T-helper 2 cell treated with Interferon-gamma antibody and Interleukin-4, amounts not matched to agents 5 μg/mL and 100 μg/mL, for 36 hours (primary cell): ENCODE results near the gene TPSG1.

Experiments
- DNase-seq: peaks from one replicate; pipeline ENCODE4 v3.0.0; 2021; ENCODE audit warnings: low spot score
- H3K27ac Mint-ChIP-seq: one replicate; pipeline ENCODE4 v1.8.0; 2021; ENCODE audit warnings: mild to moderate bottlenecking, mixed read lengths
- H3K27me3 Mint-ChIP-seq: one replicate; pipeline ENCODE4 v1.8.0; 2021; ENCODE audit warnings: low read depth, mixed read lengths
- H3K36me3 Mint-ChIP-seq: one replicate; pipeline ENCODE4 v1.8.0; 2021; ENCODE audit warnings: low read depth, mixed read lengths
- H3K4me1 Mint-ChIP-seq: one replicate; pipeline ENCODE4 v1.8.0; 2021; ENCODE audit warnings: low read depth, mixed read lengths
- H3K4me3 Mint-ChIP-seq: one replicate; pipeline ENCODE4 v1.8.0; 2022; ENCODE audit warnings: mild to moderate bottlenecking, moderate library complexity, mixed read lengths
- H3K9me3 Mint-ChIP-seq: one replicate; pipeline ENCODE4 v1.8.0; 2021; ENCODE audit warnings: mixed read lengths

Gene TPSG1

GRCh38 chr16:1218930-1219611, 6.0 kb downstream of the TPSG1 start:
- no peaks in the 10 kb centered on the region for H3K27me3 Mint-ChIP-seq
- no peaks in the 10 kb centered on the region for H3K36me3 Mint-ChIP-seq
- no peak overlapping the region for H3K4me3 Mint-ChIP-seq

GRCh38 chr16:1218061-1218929, 6.8 kb downstream of the TPSG1 start:
- Mint-ChIP-seq H3K27me3 (no peaks in the 10 kb centered on the region), H3K4me3 (no peak overlapping the region), H3K9me3 (no peaks in the 10 kb centered on the region), H3K27ac (no peak overlapping the region), H3K4me1 (no peaks in the 10 kb centered on the region), H3K36me3 (no peaks in the 10 kb centered on the region)
- DNase-seq = no peak

More at GRCh38 chr16:1218930-1219611, 6.0 kb downstream of the TPSG1 start:
- no peaks in the 10 kb centered on the region for H3K4me1 Mint-ChIP-seq
- DNase-seq = no peak
- H3K9me3 Mint-ChIP-seq = no peaks in the 10 kb centered on the region
- H3K27ac Mint-ChIP-seq = no peak overlapping the region

DNA sequence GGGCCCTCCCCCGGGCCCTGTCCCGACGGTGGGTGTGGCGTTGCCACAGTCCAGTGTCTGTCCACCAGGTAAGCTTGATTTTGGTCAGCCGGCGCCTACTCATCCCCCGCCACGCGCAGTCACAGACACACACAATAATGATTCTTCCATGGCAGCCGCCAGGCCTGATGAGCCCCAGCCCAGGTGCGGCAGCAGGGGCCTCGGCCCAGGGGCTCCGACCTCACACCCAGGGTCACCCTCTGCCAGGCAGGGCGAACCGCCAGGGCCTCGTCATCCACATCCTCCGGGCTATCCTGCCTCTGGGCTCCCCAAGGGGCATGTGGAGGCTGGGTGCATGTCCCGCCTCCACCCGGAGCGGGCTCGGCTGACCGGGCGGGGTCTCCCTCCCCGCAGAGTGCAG, 7.5 kb downstream of the TPSG1 start:
- no peaks in the 10 kb centered on the region for H3K27me3 Mint-ChIP-seq
- no peak overlapping the region for H3K27ac Mint-ChIP-seq
- H3K4me3 Mint-ChIP-seq = no peak overlapping the region
- H3K36me3 Mint-ChIP-seq = no peaks in the 10 kb centered on the region
- no peak for DNase-seq
- no peaks in the 10 kb centered on the region for H3K9me3 Mint-ChIP-seq
- no peaks in the 10 kb centered on the region for H3K4me1 Mint-ChIP-seq

DNA sequence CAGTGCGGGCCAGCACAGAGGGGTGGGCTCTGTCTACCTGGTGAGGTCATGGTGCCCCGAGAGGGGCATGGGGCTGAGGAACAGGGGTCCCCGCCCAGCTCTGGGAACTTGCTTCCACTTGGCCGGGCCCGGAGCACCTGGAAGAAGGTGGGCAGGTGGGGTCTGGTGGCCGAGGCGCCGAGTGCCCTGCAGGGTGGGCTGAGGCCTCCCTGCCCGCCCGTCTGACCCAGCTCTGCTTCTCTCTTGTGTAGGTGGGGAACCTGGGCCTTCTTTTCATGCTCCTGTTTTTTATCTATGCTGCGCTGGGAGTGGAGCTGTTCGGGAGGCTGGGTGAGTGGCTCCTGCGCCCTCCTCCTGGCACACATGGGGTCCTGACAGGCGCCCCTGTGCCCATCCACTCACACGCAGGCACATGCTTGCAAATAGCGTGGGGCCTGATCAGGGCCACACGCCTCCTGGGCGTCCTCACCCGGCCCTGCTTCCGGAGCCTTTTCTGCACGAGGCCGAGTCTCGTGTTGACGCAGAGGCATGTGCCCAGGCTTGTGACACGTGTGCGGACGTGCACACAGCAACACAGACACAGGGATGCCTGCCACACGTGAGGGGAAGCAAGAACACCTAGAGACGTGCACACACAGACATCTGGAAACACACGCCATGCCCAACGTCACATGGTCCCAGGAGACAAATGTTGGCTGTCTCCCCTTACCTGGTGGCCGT, 8.2 kb downstream of the TPSG1 start:
- H3K4me3 Mint-ChIP-seq = no peak overlapping the region
- no peaks in the 10 kb centered on the region for H3K27me3 Mint-ChIP-seq
- DNase-seq = no peak
- no peaks in the 10 kb centered on the region for H3K9me3 Mint-ChIP-seq
- H3K36me3 Mint-ChIP-seq = no peaks in the 10 kb centered on the region
- no peak overlapping the region for H3K27ac Mint-ChIP-seq
- H3K4me1 Mint-ChIP-seq = no peaks in the 10 kb centered on the region

GRCh38 chr16:1216296-1216619, 8.8 kb downstream of the TPSG1 start:
- H3K4me3 Mint-ChIP-seq = no peak overlapping the region
- H3K27ac Mint-ChIP-seq = no peak overlapping the region
- H3K4me1 Mint-ChIP-seq = no peaks in the 10 kb centered on the region
- H3K9me3 Mint-ChIP-seq = no peaks in the 10 kb centered on the region
- H3K27me3 Mint-ChIP-seq = no peaks in the 10 kb centered on the region
- no peaks in the 10 kb centered on the region for H3K36me3 Mint-ChIP-seq
- no peak for DNase-seq

DNA sequence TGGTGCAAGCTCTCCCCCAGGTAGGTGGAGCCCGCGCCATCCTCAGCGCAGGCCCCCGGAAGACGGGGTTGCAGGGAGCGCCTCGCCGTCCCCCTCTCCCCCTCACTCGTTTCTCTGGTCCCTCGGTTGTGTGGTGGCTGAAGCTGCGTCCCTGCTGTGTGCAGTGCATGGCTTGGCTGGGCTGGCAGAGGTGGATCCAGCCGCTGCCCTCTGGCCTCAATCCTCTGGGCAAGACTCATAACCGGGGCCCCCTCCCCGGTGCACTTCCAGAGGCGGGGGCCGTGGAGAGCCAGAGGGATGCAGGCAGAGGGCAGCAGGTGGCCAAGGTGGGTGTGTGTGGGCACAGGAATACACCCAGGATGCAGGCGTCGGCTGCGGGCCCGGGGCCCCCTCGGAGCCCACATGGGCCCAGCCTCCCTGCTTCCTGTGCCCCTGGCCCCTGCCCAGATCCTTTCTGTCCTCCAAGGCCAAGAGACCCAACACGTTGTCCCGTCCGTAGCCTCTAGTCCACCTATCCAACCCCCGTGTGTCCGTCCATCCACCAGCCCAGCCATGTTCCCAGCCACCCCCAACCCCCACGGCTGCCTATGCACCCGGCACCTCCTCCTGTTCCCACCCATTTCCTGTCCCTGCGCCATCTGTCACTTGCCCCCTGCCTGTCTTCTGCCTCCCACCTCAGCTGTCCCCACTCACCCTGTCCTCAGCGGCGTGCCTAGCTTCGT, 9.3 kb downstream of the TPSG1 start:
- H3K27me3 Mint-ChIP-seq = no peaks in the 10 kb centered on the region
- no peak overlapping the region for H3K27ac Mint-ChIP-seq
- no peaks in the 10 kb centered on the region for H3K36me3 Mint-ChIP-seq
- no peak overlapping the region for H3K4me3 Mint-ChIP-seq
- H3K9me3 Mint-ChIP-seq = no peaks in the 10 kb centered on the region
- DNase-seq = no peak
- H3K4me1 Mint-ChIP-seq = no peaks in the 10 kb centered on the region

DNA sequence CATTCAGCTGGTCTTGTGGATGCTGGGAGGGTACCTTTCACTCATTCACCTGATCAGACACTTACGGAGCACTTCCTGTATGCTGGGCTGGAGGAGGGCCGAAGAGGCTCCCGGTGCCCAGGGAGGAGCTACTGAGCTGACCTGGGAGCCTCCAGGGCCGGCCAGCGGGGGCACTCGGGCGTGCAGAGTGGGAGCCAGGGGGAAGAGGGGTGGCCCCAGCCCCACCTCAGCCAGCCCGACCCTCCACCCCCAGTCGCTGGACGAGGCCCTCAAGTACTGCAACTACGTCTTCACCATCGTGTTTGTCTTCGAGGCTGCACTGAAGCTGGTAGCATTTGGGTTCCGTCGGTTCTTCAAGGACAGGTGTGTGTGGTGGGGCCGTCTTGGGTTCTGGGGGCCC, 10.3 kb downstream of the TPSG1 start:
- Mint-ChIP-seq H3K9me3 (no peaks in the 10 kb centered on the region), H3K4me1 (no peaks in the 10 kb centered on the region), H3K27me3 (no peaks in the 10 kb centered on the region), H3K36me3 (no peaks in the 10 kb centered on the region), H3K27ac (no peak overlapping the region), H3K4me3 (no peak overlapping the region)
- no peak for DNase-seq

DNA sequence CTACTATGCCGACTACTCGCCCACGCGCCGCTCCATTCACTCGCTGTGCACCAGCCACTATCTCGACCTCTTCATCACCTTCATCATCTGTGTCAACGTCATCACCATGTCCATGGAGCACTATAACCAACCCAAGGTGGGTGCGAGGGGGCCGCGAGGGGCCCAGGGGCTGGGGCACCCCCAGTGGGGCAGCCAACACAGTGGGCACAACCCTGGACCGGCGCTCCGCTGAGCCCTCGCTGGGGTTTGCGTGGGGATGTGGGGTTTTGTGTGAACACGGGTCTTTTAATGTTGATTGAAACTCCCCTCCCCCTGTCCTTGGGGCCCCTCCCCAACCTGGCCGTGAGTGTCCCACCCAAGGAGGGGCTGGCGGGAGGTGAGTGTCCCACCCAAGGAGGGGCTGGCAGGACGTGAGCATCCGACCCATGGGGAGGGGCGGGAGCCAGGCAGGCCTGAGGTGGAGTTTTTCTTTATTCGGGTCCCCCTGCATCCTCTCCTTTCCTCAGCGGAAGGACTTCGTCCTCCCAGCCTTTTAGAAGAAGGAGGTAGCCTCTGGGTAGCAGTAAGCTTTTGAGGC, 11.2 kb downstream of the TPSG1 start:
- DNase-seq = no peak
- H3K4me3 Mint-ChIP-seq = no peak overlapping the region
- no peaks in the 10 kb centered on the region for H3K36me3 Mint-ChIP-seq
- no peaks in the 10 kb centered on the region for H3K9me3 Mint-ChIP-seq
- no peak overlapping the region for H3K27ac Mint-ChIP-seq
- H3K4me1 Mint-ChIP-seq = no peaks in the 10 kb centered on the region
- H3K27me3 Mint-ChIP-seq = no peaks in the 10 kb centered on the region

DNA sequence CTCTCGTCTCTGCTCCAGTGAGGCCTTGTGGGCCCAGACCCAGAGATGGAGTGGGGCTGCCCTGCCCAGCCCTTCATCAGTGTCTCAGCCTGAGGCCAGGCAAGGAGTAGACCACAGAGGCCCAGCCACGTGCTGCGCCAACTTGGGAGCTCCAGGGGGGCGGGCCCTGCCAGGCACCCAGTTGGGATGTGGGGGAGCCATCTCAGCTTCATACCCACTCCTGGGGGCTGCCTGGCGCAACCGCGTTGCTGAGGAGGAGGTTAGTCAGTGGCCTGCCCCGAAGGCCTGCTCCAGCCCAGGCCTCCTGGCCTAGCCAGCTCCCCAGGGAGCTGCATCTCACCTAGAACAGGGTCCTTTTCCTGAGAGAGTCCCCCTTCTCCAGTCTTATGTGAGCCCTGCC, 11.8 kb downstream of the TPSG1 start:
- H3K36me3 Mint-ChIP-seq = no peaks in the 10 kb centered on the region
- no peaks in the 10 kb centered on the region for H3K27me3 Mint-ChIP-seq
- H3K4me1 Mint-ChIP-seq = no peaks in the 10 kb centered on the region
- DNase-seq = no peak
- H3K4me3 Mint-ChIP-seq = no peak overlapping the region
- H3K27ac Mint-ChIP-seq = no peak overlapping the region
- no peaks in the 10 kb centered on the region for H3K9me3 Mint-ChIP-seq

GRCh38 chr16:1212616-1213194, 12.4 kb downstream of the TPSG1 start:
- Mint-ChIP-seq H3K4me1 (no peaks in the 10 kb centered on the region), H3K36me3 (no peaks in the 10 kb centered on the region), H3K9me3 (no peaks in the 10 kb centered on the region), H3K27me3 (no peaks in the 10 kb centered on the region), H3K27ac (no peak overlapping the region), H3K4me3 (no peak overlapping the region)
- no peak for DNase-seq

GRCh38 chr16:1211451-1212268, 13.4 kb downstream of the TPSG1 start:
- no peak overlapping the region for H3K4me3 Mint-ChIP-seq
- H3K27ac Mint-ChIP-seq = no peak overlapping the region
- no peaks in the 10 kb centered on the region for H3K9me3 Mint-ChIP-seq
- no peak for DNase-seq
- no peaks in the 10 kb centered on the region for H3K4me1 Mint-ChIP-seq
- H3K27me3 Mint-ChIP-seq = no peaks in the 10 kb centered on the region
- H3K36me3 Mint-ChIP-seq = no peaks in the 10 kb centered on the region

DNA sequence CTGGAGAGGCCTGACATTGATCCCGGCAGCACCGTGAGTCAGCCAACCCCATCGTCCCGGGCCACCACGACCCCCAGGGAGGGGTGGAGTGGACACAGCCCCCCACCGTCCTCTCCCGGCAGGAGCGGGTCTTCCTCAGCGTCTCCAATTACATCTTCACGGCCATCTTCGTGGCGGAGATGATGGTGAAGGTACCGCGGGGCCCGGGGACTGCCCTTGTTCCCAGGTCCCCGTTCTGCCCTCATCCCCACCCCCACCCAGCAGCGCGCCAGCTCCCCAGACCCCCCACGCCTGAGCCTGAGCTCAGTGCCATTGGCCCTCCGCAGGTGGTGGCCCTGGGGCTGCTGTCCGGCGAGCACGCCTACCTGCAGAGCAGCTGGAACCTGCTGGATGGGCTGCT, 14.6 kb downstream of the TPSG1 start:
- no peak overlapping the region for H3K4me3 Mint-ChIP-seq
- H3K27ac Mint-ChIP-seq = no peak overlapping the region
- DNase-seq = no peak
- no peaks in the 10 kb centered on the region for H3K4me1 Mint-ChIP-seq
- H3K36me3 Mint-ChIP-seq = no peaks in the 10 kb centered on the region
- no peaks in the 10 kb centered on the region for H3K9me3 Mint-ChIP-seq
- H3K27me3 Mint-ChIP-seq = no peaks in the 10 kb centered on the region

- Mint-ChIP-seq H3K9me3 (no peaks in the 10 kb centered on the region), H3K4me3 (no peak overlapping the region), H3K4me1 (no peaks in the 10 kb centered on the region), H3K36me3 (no peaks in the 10 kb centered on the region), H3K27ac (no peak overlapping the region), H3K27me3 (no peaks in the 10 kb centered on the region)
- no peak for DNase-seq
Observed at GRCh38 chr16:1209081-1209480, 16.0 kb downstream of the TPSG1 start.
